SKM-1 (cell line): Measurements from ENCODE around the gene GNL1.
A peak's percentile ranks its signal among the peaks of the same experiment; 100 is the strongest.
"Not testable (repeated sequence)": the region's sequence is repeated elsewhere in the genome, so short reads cannot be mapped to it uniquely, and the experiment has no call there.

Experiments
- DNase-seq: peaks from one replicate; lab custom pipeline; 2025; ENCODE audit not compliant: unreplicated experiment; lab: John Stamatoyannopoulos, UW

Gene GNL1

DNA sequence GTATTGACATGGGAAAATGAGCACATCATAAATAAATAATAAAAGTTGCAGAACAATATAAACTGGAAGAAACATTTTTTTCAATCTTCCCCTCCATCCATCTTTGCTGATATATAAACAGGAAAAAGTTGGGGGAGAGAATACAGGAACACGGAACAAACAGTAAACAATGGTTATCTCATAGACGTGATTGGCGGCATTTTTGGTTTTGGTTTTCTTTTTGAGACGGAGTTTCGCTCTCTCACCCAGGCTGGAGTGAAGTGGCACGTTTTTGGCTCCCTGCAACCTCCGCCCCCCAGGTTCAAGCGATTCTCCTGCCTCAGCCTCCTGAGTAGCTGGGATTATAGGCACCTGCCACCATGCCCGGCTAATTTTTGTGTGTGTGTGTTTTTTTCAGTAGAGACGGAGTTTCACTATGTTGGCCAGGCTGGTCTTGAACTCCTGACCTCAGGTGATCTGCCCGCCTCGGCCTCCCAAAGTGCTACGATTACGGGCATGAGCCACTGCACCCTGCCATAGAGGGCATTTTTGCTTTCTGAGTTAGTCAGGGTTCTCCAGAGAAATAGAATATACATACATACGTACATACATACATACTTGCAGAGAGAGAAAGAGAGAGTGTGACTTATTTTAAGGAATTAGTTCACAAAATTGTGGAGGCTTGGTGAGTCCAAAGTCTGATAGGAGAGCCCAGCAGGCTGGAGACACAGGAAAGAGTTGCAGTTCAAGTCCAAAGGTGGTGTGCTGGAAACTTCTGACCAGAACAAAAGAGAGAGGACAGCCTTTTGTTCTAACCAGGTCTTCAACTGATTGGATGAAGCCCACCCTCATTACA, 22.6 kb downstream of the GNL1 start:
- no peak for DNase-seq

DNA sequence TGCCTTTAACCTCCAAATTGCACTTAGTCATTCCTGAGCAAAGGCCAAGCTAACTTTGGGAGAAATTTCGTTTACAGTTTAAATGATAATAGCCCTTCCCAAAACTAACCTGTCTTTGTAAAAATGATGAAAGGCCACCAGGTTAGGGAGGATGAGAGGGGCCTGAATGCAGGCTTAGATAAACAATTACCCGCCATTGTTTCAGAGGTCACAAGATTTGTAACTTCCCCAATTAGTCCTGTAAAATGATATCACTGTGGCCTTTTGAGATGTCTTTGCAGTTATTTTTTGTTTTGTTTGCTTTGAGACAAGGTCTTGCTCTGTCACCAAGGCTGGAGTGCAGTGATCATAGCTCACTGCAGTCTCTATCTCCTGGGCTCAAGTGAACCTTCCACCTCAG, 26.3 kb downstream of the GNL1 start:
- DNase-seq = no peak

DNA sequence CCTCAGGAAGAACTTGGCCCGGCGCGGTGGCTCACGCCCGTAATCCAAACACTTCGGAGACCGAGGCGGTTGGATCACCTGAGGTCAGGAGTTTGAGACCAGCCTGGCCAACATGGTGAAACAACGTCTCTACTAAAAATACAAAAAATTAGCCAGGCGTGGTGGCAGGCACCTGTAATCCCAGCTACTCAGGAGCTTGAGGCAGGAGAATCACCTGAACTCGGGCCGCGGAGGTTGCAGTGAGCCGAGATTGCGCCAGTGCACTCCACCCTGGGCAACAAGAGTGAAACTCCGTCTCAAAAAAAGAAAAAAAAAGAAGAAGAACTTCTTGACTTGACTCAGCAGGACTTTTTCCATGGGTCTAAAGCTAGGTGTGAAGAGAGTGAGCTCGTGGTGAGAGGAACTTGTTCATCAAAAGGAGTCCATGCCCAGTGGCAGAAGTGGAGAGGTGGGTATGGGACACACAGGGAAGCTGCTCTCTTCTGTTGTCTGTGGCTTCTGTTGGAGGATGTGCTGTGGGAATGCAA, 26.9 kb downstream of the GNL1 start:
- not testable (repeated sequence) for DNase-seq

DNA sequence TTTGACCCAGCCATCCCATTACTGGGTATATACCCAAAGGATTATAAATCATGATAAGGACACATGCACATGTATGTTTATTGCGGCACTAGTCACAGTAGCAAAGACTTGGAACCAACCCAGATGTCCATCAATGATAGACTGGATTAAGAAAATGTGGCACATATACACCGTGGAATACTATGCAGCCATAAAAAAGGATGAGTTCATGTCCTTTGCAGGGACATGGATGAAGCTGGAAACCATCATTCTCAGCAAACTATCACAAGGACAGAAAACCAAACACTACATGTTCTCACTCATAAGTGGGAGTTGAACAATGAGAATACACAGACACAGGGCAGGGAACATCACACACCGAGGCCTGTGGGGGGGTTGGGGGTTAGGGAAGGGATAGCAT, 29.8 kb downstream of the GNL1 start:
- not testable (repeated sequence) for DNase-seq

DNA sequence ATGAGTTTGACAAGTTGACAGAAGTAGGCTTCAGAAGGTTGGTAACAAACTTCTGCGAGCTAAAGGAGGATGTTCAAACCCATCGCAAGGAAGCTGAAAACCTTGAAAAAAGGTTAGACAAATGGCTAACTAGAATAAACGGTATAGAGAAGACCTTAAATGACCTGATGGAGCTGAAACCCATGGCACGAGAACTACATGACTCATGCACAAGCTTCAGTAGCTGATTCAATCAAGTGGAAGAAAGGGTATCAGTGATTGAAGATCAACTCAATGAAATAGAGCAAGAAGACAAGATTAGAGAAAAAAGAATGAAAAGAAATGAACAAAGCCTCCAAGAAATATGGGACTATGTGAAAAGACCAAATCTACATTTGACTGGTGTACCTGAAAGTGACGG, 34.3 kb downstream of the GNL1 start:
- DNase-seq = not testable (repeated sequence)

DNA sequence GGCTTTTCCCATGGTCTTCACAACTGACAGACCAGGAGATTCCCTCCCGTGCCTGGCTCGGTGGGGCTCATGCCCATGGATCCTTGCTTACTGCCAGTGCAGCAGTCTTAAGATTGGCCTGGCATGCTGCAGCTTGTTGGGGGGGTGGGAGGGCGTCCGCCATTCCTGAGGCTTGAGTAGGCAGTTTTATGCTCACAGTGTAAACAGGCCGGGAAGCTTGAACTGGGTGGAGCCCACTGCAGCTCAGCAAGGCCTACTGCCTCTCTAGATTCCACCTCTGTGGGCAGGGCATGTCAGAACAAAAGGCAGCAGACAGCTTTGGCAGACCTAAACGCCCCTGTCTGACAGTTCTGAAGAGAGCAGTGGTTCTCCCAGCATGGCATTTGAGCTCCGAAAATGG, 35.2 kb downstream of the GNL1 start:
- DNase-seq = not testable (repeated sequence)

DNA sequence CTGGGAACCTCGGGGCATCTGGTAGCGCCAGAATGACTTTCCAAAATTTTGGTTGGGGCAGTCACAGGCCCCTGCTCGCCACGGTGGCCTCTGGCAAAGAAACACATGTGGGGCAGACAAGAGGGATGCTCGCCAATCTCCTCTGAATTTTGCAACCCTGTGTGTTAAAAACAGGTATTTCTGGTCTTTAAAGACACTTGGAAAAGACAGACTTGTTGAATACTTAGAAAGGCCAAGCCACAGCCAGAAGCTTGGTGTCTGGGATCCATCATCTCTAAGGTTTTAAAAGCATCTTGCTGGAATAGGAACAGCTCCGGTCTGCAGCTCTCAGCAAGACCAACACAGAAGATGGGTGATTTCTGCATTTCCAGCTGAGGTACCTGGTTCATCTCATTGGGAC, 35.8 kb downstream of the GNL1 start:
- no peak for DNase-seq

DNA sequence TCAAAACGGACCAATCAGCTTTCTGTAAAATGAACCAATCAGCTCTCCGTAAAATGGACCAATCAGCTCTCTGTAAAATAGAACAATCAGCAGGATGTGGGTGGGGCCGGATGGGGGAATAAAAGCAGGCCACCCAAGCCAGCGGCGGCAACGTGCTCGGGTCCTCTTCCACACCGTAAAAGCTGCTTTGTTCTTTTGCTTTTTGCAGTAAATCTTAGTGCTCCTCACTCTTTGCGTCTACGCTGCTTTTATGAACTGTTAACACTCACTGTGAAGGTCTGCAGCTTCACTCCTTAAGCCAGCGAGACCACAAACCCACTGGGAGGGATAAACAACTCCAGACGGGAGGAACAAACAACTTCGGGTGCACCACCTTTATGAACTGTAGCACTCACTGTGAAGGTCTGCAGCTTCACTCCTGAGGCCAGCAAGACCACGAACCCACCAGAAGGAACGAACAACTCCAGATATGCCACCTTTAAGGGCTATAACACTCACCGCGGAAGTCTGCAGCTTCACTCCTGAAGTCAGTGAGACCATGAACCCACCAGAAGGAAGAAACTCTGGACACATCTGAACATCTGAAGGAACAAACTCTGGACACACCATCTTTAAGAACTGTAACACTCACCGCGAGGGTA, 37.7 kb downstream of the GNL1 start:
- not testable (repeated sequence) for DNase-seq

DNA sequence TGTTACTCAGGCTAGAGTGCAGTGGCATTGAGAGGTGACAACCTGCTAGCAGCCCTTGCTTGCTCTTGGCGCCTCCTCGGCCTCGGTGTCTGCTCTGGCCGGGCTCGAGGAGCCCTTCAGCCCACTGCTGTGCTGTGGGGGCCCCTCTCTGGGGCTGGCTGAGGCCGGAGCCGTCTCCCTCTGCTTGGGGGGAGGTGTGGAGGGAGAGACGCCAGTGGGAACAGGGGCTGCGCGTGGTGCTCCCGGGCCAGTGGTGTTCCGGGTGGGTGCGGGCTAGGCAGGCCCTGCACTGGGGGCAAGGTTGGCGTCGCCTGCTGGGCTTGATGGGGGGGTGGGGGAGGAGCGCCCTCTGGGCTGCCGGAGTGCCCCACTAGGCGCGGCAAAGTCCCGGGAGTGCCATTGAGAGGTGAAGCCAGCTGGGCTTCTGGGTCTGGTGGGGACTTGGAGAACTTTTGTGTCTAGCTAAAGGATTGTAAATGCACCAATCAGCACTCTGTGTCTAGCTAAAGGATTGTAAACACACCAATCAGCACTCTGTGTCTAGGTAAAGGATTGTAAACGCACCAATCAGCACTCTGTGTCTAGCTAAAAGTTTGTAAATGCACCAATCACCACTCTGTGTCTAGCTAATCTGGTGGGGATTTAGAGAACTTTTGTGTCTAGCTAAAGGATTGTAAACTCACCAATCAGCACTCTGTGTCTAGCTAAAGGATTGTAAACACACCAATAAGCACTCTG, 38.4 kb downstream of the GNL1 start:
- not testable (repeated sequence) for DNase-seq

DNA sequence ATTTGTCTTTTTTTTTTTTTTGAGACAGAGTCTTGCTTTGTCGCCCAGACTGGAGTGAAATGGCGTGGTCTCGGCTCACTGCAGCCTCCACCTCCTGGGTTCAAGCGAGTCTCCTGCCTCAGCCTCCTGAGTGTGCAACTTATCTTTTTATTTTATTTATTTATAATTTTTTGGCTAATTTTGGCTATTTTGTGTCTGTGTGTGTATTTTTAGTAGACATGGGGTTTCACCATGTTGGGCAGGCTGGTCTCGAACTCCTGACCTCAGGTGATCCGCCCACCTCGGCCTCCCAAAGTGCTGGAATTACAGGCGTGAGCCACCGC, 39.6 kb downstream of the GNL1 start:
- DNase-seq = not testable (repeated sequence)

DNA sequence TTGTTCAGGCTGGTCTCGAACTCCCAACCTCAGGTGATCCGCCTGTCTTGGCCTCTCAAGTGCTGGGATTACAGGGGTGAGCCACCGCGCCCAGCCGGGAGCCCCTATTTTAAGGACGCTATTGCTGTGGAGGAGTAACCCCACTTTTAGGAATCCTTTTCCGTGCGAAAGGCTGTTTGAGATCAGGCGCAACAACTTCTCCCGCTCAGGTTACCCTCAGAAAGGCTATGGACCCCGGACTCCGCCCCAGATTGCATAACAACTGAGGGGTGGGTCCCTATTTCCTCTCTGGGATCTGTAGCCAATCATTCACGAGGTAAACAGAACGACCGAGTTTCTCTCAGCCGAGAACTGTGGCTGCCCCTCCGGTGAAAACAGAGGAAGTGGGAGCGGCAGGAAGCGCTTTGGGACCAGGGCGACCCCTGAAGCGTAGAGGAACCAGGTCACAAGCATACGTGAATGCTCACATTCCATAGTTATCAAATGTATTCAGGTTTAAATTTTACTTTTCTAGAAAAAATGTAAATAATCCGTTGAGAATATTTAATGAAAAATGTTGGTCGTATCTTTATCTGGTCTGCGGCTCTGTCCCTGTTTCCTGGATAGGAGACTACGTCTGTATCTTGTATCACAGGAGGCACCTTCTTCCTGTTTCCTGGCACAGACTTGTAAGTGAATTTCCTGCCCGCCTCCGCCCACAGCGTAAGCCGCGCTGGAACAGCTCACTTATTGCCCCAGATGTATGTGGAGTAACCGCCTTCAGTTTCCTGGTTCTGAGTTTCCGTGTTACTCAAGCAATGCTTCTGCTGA, 40.1 kb downstream of the GNL1 start:
- DNase-seq = peak; percentile 99

DNA sequence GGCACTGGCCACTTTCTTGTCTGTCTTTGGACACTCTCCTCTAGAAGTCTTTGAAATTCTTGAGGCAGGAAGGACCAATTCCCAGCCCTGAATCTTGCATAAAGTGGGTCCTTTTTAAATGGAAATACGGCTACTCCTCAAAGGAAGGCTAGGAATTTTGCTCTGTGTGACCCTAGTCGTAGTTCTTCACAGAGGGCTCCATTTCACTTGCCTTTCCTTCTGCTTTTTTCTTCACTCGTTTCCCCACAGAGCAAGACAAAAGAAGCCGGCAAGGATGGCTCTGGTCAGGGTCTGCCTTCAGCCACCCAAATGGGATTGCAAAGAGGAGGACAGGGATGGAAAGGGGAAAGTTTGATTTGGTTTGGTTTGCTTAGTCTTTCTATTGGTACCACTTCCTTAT, 41.2 kb downstream of the GNL1 start:
- no peak for DNase-seq

DNA sequence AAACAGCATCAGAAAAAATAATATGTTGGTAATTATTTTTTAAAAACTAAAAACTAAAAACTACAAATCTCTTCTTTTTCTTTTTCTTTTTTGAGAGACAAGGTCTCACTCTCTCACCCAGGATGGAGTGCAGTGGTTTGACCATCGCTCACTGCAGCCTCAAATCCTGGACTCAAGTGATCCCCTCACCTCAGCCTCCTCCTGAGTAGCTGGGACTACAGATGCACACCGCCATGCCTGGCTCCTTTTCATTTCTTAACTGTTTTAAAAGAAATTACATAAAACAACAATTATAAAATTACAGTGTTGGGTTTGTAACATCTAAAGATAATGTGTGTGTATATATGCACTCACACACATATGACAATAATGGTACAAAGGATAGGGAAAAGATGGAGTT, 42.8 kb downstream of the GNL1 start:
- no peak for DNase-seq

DNA sequence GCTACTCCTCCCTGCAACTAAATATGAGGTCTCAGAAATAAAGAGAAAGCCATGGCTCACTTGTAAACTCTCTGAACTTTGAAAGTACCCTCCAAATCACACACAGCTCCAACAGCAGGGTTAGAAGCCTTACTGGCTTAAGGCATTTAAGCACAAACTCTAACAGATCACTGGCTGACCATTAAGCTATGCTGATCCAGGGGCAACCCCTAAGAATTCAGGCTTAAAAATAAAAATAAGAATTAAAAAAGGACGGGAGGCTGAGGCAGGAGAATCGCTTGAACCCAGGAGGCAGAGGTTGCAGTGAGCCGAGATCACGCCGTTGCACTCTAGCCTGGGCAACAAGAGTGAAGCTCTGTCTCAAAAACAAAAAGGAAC, 45.1 kb downstream of the GNL1 start:
- no peak for DNase-seq

DNA sequence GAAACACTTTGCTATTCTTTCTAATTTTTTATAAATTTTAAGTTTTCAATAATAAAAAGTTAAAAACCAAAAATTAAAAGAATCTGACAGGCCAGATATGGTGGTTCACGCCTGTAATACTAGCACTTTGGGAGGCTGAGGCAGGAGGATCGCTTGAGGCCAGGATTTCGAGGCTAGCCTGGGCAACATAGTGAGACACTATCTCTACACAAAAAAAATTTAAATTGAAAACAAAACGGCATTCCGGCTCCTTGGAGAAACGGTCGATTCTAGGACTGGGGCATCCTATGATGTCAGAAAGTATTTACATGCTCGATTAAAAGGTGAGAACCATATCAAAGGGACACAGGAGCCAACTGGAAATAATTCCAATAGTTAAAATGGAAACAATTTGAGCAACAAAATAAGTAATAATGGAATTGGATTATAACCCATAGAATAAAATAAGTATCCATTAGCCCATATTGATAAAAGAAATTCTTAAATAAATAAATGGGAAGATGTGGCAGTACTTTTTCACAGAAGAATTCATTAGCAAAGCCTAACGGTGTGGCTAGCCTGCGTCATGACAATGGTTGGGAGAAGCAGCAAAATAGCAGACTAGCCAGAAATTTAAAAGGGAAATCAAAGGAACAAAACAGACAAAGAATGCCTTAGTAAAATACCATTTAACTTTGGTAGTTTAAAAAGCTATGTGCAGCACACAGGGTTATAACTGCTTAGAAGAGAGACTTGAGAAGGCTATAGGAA, 45.7 kb downstream of the GNL1 start:
- no peak for DNase-seq

DNA sequence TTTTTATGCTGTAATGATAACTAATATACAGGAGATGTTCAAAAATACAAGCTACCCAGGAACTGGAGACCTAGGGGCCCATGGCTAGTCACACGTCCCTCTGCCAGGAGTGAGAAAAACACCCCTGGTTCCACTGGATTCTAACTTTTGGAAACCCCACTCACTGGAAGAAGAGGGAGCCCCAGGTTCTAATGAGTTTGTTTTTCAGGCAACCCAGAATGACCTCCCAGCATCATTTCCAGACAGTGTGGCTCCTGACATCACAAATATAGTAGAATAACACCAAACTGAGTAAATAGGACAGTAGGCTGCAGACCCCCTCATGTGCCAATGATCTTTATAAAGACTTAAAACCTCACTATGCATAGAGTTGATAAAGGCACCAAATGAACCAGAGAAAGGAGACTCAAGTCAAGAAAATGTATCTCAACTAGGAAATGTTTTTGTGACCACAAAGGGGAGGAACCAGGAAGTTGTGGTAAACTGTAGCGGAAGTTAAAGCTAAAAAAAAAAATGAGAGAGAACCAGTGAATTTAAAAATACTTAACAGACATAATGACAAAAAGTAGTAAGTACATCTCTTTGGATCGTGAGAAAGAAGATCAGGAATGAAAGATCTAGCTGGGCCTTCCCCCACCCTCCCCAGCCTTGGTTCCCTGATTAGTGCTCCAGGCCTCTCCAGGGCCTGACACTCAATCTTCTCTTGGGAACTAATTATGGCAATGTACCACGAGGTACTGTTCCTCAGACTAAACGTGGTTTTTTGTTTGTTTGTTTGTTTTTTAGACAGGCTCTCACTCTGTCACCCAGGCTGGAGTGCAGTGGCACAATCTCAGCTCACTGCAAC, 47.2 kb downstream of the GNL1 start:
- DNase-seq = peak; percentile 60

DNA sequence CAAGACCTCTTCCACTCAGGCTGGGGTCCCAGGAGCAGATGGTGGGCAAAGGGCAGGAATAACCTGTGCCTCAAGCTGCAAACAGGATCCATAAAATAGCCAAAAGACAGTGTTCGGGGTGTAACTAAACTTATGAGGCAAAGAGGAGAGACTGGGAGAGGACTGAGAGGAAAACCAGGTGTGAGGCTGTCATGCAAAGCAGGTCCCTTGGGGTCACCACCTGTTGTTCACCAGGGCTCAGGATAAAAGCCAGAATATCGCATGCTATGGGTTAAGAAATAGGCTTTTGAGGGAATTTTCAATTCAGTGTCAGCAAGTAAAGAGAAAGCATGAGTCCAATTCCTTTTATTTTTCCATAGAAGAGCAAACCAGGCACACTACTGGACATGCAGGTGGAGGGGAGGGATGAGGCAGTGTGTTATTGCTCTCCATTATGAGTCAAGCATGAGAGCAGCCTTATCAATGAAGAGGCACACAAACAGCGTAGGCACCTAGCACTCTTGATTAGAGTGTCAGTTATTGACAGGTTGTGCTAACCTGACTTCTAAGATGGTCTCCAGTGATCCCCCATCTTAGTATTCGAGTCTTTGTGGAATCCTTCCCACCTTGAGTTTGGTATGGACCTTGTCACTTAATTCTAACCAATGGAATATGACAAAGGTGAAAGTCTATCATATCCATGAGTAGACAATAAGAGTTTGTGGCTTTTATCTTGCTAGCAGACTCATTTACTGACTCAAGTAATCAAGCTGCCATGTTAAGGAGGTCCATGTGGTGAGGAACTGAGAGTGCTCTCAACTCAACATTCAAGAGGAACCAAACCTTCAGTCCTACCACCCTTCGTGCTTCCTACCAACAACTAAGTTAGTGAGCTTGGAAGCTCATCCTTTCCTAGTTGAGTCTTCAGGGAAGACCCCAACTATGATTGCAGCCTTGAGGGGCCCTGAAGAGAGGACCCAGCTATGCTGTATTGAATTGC, 48.2 kb downstream of the GNL1 start:
- DNase-seq = no peak
